Measurements from ENCODE around the gene LSM10. TPM values are rescaled to one million over a fixed set of nuclear protein-coding genes. Genes with fewer than 3 reads are reported as not detected.

LSM10 gene
- total RNA-seq, 4 donors from 2014 or later: 21.0 to 32.2 (median 27.0) TPM

- H3K4me3 ChIP-seq (ENCODE audit: low read depth, poor library complexity, severe bottlenecking): no peak overlapping the region
- intact Hi-C loops (cut with DNase I; ENCODE audit: low total_unique reads): no loop called here
- 54 to 56% methylated on average over 4 of the region's 4 CpGs for WGBS, 2 donors
- TF ChIP-seq CTCF (IDR thresholded peaks at IDR 0.05) (no peak), POLR2A (IDR thresholded peaks at IDR 0.05) (no peak)
- no peak for DNase-seq (ENCODE audit: low spot score in 2 of 2)
Measured at GRCh38 chr1:36425791-36426190, 28.1 kb upstream of the LSM10 start.

- TF ChIP-seq POLR2A (IDR thresholded peaks at IDR 0.05) (no peak), CTCF (IDR thresholded peaks at IDR 0.05) (no peak)
- WGBS, 2 donors: 86 to 90% methylated on average over 7 of the region's 7 CpGs
- DNase-seq (ENCODE audit: low spot score in 2 of 2): no peak
- intact Hi-C loops (cut with DNase I; ENCODE audit: low total_unique reads): loop anchor here (2.0 kb wide), 1 partner anchor 77 kb away; no protein-coding TSS in a partner anchor
- H3K4me3 ChIP-seq (ENCODE audit: low read depth, poor library complexity, severe bottlenecking): no peak overlapping the region
Measured at GRCh38 chr1:36421649-36422048, 23.9 kb upstream of the LSM10 start.

- H3K4me3 ChIP-seq (ENCODE audit: low read depth, poor library complexity, severe bottlenecking): no peak overlapping the region
- DNase-seq (ENCODE audit: low spot score in 2 of 2): peak; percentile 88 to 98
- TF ChIP-seq POLR2A (IDR thresholded peaks at IDR 0.05): no peak
- peak in 1 of 3 donors; percentile 90 for TF ChIP-seq CTCF (IDR thresholded peaks at IDR 0.05)
- intact Hi-C loops (cut with DNase I; ENCODE audit: low total_unique reads): no loop called here
- 14 to 15% methylated on average over 13 of the region's 13 CpGs for WGBS, 2 donors
Measured at GRCh38 chr1:36420836-36421317, 23.2 kb upstream of the LSM10 start.

GRCh38 chr1:36420409-36420808, 22.7 kb upstream of the LSM10 start:
- intact Hi-C loops (cut with DNase I; ENCODE audit: low total_unique reads): no loop called here
- DNase-seq (ENCODE audit: low spot score in 2 of 2): peak in 1 of 2 donors; percentile 56
- H3K4me3 ChIP-seq (ENCODE audit: low read depth, poor library complexity, severe bottlenecking): no peak overlapping the region
- TF ChIP-seq POLR2A (IDR thresholded peaks at IDR 0.05) (no peak), CTCF (IDR thresholded peaks at IDR 0.05) (no peak)
- 24 to 31% methylated on average over 5 of the region's 5 CpGs for WGBS, 2 donors

GRCh38 chr1:36419569-36419968, 21.9 kb upstream of the LSM10 start:
- 75 to 86% methylated on average over 4 of the region's 4 CpGs for WGBS, 2 donors
- intact Hi-C loops (cut with DNase I; ENCODE audit: low total_unique reads): no loop called here
- TF ChIP-seq CTCF (IDR thresholded peaks at IDR 0.05) (no peak), POLR2A (IDR thresholded peaks at IDR 0.05) (no peak)
- no peak overlapping the region for H3K4me3 ChIP-seq (ENCODE audit: low read depth, poor library complexity, severe bottlenecking)
- no peak for DNase-seq (ENCODE audit: low spot score in 2 of 2)

GRCh38 chr1:36419140-36419539, 21.4 kb upstream of the LSM10 start:
- WGBS, 2 donors: 67 to 69% methylated on average over 3 of the region's 3 CpGs
- no peak for DNase-seq (ENCODE audit: low spot score in 2 of 2)
- intact Hi-C loops (cut with DNase I; ENCODE audit: low total_unique reads): no loop called here
- no peak overlapping the region for H3K4me3 ChIP-seq (ENCODE audit: low read depth, poor library complexity, severe bottlenecking)
- TF ChIP-seq CTCF (IDR thresholded peaks at IDR 0.05) (no peak), POLR2A (IDR thresholded peaks at IDR 0.05) (no peak)

Data from lower leg skin (tissue), 4 donors.